HG02852 (cell line): ENCODE results near the gene AIP.

Experiments used
- ATAC-seq: cut with Tn5 transposase; IDR thresholded peaks from one replicate; pipeline ENCODE4 v1.9.1; 2021; ENCODE audit warnings: mild to moderate bottlenecking, moderate library complexity; ENCODE audit not compliant: unreplicated experiment

AIP gene

GRCh38 chr11:67525275-67525976 is 42.6 kb downstream of the AIP start:
- ATAC-seq = no peak

DNA sequence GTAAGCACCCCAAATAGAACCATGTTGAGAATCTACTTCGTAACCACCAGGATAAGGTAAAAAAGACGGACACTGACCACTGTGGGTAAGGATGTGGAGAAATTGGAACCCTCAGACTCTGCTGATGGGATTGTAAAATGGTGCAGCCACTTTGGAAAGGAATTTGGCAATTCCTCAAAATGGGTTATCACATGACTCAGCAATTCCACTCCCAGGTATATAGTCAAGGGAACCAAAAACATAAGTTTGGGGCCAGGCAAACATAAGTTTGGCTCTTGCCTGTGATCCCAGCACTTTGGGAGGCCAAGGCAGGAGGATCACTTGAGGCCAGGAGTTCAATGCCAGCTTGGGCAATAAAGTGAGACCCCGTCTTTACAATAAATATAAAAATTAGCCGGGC is 45.5 kb downstream of the AIP start:
- no peak for ATAC-seq

- ATAC-seq = no peak
These were observed 47.4 kb downstream of the AIP start for GRCh38 chr11:67530282-67530592.

- no peak for ATAC-seq
These were observed 50.1 kb downstream of the AIP start for GRCh38 chr11:67532889-67533288.

- ATAC-seq = no peak
These were observed 51.3 kb downstream of the AIP start for GRCh38 chr11:67534070-67534679.

DNA sequence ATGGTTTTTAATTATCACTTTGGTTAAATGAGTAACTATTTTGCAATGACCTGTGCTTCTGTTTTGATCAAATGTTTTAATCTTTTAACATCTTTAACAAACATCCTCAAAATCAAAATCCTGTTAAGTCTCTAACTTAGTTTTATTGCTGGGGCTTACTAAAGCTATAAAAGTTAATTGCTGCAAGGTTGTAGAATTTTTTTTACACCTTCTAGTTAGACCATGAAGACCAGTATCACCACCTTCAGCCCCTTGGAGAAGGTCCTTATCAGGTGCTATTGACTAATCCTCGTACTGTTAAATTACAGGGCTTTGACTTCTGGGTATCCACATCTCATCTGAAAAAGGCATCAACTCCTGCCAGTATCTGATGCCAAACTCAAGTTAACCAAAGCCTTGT is 52.7 kb downstream of the AIP start:
- ATAC-seq = no peak

DNA sequence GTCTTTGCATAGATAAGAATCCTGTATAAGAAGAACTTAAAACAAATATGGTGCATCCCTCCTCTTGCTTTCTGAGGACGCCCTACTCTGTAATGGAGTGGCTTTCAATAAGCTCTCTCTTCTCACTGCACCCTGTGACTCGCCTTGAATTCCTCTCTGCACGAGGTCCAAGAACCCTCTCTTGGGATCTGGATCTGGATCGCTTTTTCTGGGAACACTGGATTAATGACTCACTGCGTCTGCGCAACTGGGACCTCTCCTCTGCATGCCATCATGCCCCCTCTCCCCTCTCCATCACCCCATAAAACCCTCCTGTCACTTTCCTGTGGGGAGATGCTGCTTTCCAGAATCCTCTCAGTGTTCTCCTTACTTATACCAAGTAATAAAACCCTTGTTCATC is 55.5 kb downstream of the AIP start:
- no peak for ATAC-seq

- no peak for ATAC-seq
These were observed 56.1 kb downstream of the AIP start for GRCh38 chr11:67538823-67539505.

- no peak for ATAC-seq
These were observed 56.7 kb downstream of the AIP start for GRCh38 chr11:67539550-67539949.
